HG02610 (cell line): Measurements from ENCODE around the gene RABGGTA.

Experiments
- ATAC-seq: cut with Tn5 transposase; IDR thresholded peaks from one replicate; pipeline ENCODE4 v1.9.1; 2021; ENCODE audit warnings: mild to moderate bottlenecking, moderate library complexity; ENCODE audit not compliant: unreplicated experiment

RABGGTA gene

GRCh38 chr14:24280797-24281460 lies 9.5 kb upstream of the RABGGTA start:
- ATAC-seq: no peak

- peak; percentile 80 for ATAC-seq
These were observed 8.1 kb upstream of the RABGGTA start for GRCh38 chr14:24279301-24280186.

GRCh38 chr14:24278424-24278823 lies 7.0 kb upstream of the RABGGTA start:
- no peak for ATAC-seq

GRCh38 chr14:24277606-24278321 lies 6.4 kb upstream of the RABGGTA start:
- no peak for ATAC-seq

GRCh38 chr14:24277071-24277470 lies 5.7 kb upstream of the RABGGTA start:
- no peak for ATAC-seq

GRCh38 chr14:24274101-24274543 lies 2.7 kb upstream of the RABGGTA start:
- peak; percentile 60 for ATAC-seq

- ATAC-seq: no peak
These were observed 2.1 kb upstream of the RABGGTA start for GRCh38 chr14:24273422-24273998.

- ATAC-seq: no peak
These were observed 1.1 kb upstream of the RABGGTA start for GRCh38 chr14:24272467-24272866.

- ATAC-seq: no peak
These were observed 452 bp upstream of the RABGGTA start for GRCh38 chr14:24271834-24272263.

- ATAC-seq: no peak
These were observed 762 bp downstream of the RABGGTA start for GRCh38 chr14:24270537-24271133.

- ATAC-seq: no peak
These were observed 1.4 kb downstream of the RABGGTA start for GRCh38 chr14:24269910-24270536.

- no peak for ATAC-seq
These were observed 2.0 kb downstream of the RABGGTA start for GRCh38 chr14:24269368-24269767.

GRCh38 chr14:24268225-24268624 lies 3.2 kb downstream of the RABGGTA start:
- no peak for ATAC-seq

- ATAC-seq: no peak
These were observed 3.9 kb downstream of the RABGGTA start for GRCh38 chr14:24267516-24267915.

- ATAC-seq: no peak
These were observed 4.8 kb downstream of the RABGGTA start for GRCh38 chr14:24266344-24267244.

- no peak for ATAC-seq
These were observed 7.1 kb downstream of the RABGGTA start for GRCh38 chr14:24264298-24264697.

- ATAC-seq: no peak
These were observed 7.5 kb downstream of the RABGGTA start for GRCh38 chr14:24263848-24264247.

GRCh38 chr14:24262821-24263733 lies 8.3 kb downstream of the RABGGTA start, which contains the start of gene TGM1:
Gene TGM1, minus strand, starts transcription at chr14:24263177. Its CDS starts 825 bp downstream, at chr14:24262352.
- no peak for ATAC-seq
